Smooth muscle cell (in vitro differentiated cells): ENCODE measurements around the gene SLC17A2. TPM values are rescaled to one million over a fixed set of nuclear protein-coding genes. Genes with fewer than 3 reads are reported as not detected.

Experiments used
- DNase-seq: peaks from one replicate; lab custom pipeline; 2025; ENCODE audit not compliant: unreplicated experiment; lab: John Stamatoyannopoulos, UW
- H2AFZ ChIP-seq: fragments of 200-600 bp; sonication (generic); 2 replicates; pipeline ENCODE4 v1.6.0; 2016; ENCODE audit warnings: antibody characterized with exemption, low read depth, mild to moderate bottlenecking
- H3F3A ChIP-seq: fragments of 200-600 bp; sonication (generic); 2 replicates; pipeline ENCODE4 v1.6.0; 2017; ENCODE audit warnings: antibody characterized with exemption, low read depth
- H3K27ac ChIP-seq: fragments of 200-600 bp; sonication (generic); 2 replicates; pipeline ENCODE4 v1.5.1; 2016; ENCODE audit warnings: low read depth, mild to moderate bottlenecking
- H3K27me3 ChIP-seq: fragments of 200-600 bp; sonication (generic); 2 replicates; pipeline ENCODE4 v1.6.1; 2016; ENCODE audit warnings: low read depth, mild to moderate bottlenecking
- H3K36me3 ChIP-seq: fragments of 200-600 bp; sonication (generic); 2 replicates; pipeline ENCODE4 v1.5.1; 2016; ENCODE audit warnings: low read depth
- H3K4me1 ChIP-seq: fragments of 200-600 bp; sonication (generic); 2 replicates; pipeline ENCODE4 v1.5.1; 2016; ENCODE audit warnings: low read depth
- H3K4me2 ChIP-seq: fragments of 200-600 bp; sonication (generic); 2 replicates; pipeline ENCODE4 v1.6.0; 2016; ENCODE audit warnings: mild to moderate bottlenecking
- H3K4me3 ChIP-seq: fragments of 200-600 bp; sonication (generic); 2 replicates; pipeline ENCODE4 v1.5.1; 2016; ENCODE audit warnings: mild to moderate bottlenecking
- H3K79me2 ChIP-seq: fragments of 200-600 bp; sonication (generic); 2 replicates; pipeline ENCODE4 v1.6.0; 2016; ENCODE audit warnings: low read depth, mild to moderate bottlenecking
- H3K9ac ChIP-seq: fragments of 200-600 bp; sonication (generic); 2 replicates; pipeline ENCODE4 v1.6.0; 2016; ENCODE audit warnings: low read depth
- H3K9me3 ChIP-seq: fragments of 200-600 bp; sonication (generic); replicated peaks from 2 replicates; pipeline ENCODE4 v1.5.1; 2016; ENCODE audit warnings: low read depth
- H4K20me1 ChIP-seq: fragments of 200-600 bp; sonication (generic); 2 replicates; pipeline ENCODE4 v1.6.0; 2016; ENCODE audit warnings: low read depth
- WGBS: methylation state at CpG from one replicate; pipeline ENCODE4 v1.1.7; 2016; ENCODE audit warnings: low lambda C conversion rate; 5-methylcytosine and 5-hydroxymethylcytosine counted together
- polyA plus RNA-seq: library from polyadenylated mRNA; unstranded; fragments of >200 nt; fragmentation: Nextera tagmentation; extraction: Ambion mirVana; gene quantifications from 2 replicates; pipeline ENCODE4 v1.2.1, GENCODE V29; 2016
- total RNA-seq: library from RNA; depleted of rRNA; stranded (reverse); fragments of >200 nt; gene quantifications from 2 replicates; pipeline ENCODE4 v1.2.3, GENCODE V29; 2014
- TF ChIP-seq, protein P1 (sequence below): fragments of 200-600 bp; sonication (generic); IDR thresholded peaks from 2 replicates; pipeline ENCODE4 v1.5.1; 2017; ENCODE audit warnings: borderline replicate concordance, mild to moderate bottlenecking, antibody characterized with exemption; ENCODE audit not compliant: insufficient read depth, poor library complexity, severe bottlenecking

The SLC17A2 gene
- total and polyA plus RNA-seq, 2 experiments from 2014 or later, result not detected

DNA sequence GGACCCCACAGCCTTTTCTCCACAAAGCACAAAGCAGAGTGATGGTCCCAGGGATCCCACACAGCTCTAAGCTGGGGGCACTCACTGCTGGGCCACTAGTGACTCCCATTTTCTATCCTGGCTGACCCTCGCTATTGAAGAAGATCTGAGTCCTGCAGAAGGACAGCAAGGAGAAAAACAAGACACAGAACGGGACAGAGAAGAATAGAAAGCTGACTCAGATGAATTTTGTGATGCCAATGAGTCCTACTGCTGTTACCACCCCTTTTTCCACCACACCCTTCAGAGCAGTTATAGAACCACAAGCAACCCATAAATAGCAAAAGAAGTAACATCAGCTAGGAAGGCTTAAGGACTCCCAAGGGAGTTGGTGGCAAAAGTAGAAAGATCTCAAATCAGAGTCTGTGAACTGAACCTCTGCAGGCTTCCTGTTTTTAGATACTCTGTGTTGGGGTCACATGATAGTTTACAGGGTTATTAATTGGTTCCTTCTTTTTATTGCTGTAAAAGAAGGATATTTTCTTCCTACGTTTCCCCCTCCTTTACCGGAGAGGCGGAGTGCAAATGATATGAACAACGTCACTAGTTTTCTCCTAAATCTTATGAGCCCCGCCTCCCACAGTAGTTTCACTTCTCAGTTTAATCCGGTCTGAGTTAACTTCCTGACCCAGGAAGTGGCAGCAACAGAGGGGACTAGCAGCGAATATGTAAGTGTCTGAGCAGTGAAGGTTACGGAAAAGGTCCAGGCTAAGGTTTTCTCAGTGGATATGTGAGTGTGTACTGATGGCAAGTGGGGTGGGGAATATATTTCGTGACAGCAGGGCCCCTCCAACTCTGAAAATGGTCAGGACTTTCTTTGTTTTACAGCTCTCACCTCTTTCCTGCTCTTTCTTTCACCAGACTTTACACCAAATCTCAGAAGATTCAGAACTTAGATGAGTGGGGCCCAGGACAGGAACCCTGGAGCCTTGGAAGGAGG is 31.9 kb upstream of the SLC17A2 start, which contains the start of gene TRIM38:
Gene TRIM38, plus strand, starts transcription at position 654 of the 979 bp plus-strand sequence. CDS start 3,721 bp downstream, outside the sequence.
- Histone ChIP-seq H3K9me3 (no peaks in the 10 kb centered on the region), H4K20me1 (peaks cover 10% of the 10 kb centered on the region), H3F3A (peaks cover 6% of the 10 kb centered on the region), H3K4me3 (peak within 1 kb of the TSS; percentile 68), H2AFZ (peak within 1 kb of the TSS; percentile 87), H3K9ac (peak within 1 kb of the TSS; percentile 93), H3K27ac (peak within 1 kb of the TSS; percentile 96), H3K4me1 (peaks cover 14% of the 10 kb centered on the region), H3K36me3 (no peaks in the 10 kb centered on the region), H3K27me3 (no peaks in the 10 kb centered on the region), H3K79me2 (peaks cover 29% of the 10 kb centered on the region), H3K4me2 (peak within 1 kb of the TSS; percentile 94)
- no peak for DNase-seq
- WGBS, result 17% methylated on average over 11 of the region's 11 CpGs
- TF ChIP-seq, protein P1, sequence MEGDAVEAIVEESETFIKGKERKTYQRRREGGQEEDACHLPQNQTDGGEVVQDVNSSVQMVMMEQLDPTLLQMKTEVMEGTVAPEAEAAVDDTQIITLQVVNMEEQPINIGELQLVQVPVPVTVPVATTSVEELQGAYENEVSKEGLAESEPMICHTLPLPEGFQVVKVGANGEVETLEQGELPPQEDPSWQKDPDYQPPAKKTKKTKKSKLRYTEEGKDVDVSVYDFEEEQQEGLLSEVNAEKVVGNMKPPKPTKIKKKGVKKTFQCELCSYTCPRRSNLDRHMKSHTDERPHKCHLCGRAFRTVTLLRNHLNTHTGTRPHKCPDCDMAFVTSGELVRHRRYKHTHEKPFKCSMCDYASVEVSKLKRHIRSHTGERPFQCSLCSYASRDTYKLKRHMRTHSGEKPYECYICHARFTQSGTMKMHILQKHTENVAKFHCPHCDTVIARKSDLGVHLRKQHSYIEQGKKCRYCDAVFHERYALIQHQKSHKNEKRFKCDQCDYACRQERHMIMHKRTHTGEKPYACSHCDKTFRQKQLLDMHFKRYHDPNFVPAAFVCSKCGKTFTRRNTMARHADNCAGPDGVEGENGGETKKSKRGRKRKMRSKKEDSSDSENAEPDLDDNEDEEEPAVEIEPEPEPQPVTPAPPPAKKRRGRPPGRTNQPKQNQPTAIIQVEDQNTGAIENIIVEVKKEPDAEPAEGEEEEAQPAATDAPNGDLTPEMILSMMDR, result no peak

DNA sequence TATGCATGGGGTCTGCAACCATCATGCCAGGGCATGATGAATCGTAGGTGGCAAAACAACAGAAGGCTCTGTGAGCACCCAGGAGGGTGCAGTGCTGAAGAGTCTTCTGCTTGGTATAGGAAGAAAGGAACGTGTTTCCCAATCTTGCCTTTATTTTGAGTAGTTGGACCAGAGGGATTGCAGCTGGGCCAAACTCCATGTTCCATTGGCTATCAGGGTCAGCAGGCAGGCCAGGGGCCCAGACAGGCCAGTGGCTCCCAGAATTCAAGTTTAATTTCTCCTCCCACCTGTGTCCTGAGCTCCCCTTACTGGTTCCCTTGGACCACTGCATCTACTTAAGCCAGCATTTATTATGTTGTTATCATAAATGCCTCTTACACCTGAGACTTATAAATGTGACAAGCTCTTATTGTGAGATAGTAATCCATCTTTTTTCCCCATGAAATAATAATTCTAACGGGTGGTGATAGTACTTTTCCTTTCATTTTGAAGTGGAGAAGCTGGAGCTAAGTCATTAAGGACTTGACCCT is 31.2 kb upstream of the SLC17A2 start:
- peak overlapping the region; percentile 96 for H3K27ac ChIP-seq
- peak overlapping the region; percentile 87 for H2AFZ ChIP-seq
- no peaks in the 10 kb centered on the region for H3K36me3 ChIP-seq
- peaks cover 6% of the 10 kb centered on the region for H4K20me1 ChIP-seq
- peak overlapping the region; percentile 94 for H3K4me2 ChIP-seq
- peak overlapping the region; percentile 93 for H3K9ac ChIP-seq
- H3K27me3 ChIP-seq, result no peaks in the 10 kb centered on the region
- peaks cover 14% of the 10 kb centered on the region for H3K4me1 ChIP-seq
- H3K79me2 ChIP-seq, result peaks cover 29% of the 10 kb centered on the region
- H3K9me3 ChIP-seq, result no peaks in the 10 kb centered on the region
- peaks cover 6% of the 10 kb centered on the region for H3F3A ChIP-seq
- TF ChIP-seq, protein P1, result no peak
- WGBS, result over 99% methylated on average over 3 of the region's 3 CpGs
- peak overlapping the region; percentile 68 for H3K4me3 ChIP-seq
- DNase-seq, result no peak

DNA sequence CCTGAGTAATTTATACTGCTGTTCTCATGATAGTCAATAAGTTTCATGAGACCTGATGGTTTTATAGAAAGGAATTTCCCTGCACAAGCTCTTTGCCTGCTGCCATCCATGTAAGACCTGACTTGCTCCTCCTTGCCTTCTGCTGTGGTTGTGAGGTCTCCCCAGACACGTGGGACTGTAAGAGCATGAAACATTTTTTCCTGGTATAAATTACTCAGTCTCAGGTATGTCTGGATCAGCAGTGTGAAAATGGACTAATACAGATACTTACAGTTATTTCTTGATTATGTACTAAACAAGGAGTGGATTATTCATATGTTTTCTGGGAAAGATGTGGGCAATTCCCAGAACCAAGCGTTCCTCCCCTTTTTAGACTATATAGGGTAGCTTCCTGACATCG is 30.2 kb upstream of the SLC17A2 start:
- H3K4me3 ChIP-seq, result no peak overlapping the region
- no peak for DNase-seq
- H3K79me2 ChIP-seq, result peaks cover 25% of the 10 kb centered on the region
- TF ChIP-seq, protein P1, result no peak
- H3K9me3 ChIP-seq, result no peaks in the 10 kb centered on the region
- peaks cover 14% of the 10 kb centered on the region for H3K4me1 ChIP-seq
- no peaks in the 10 kb centered on the region for H4K20me1 ChIP-seq
- H3K36me3 ChIP-seq, result no peaks in the 10 kb centered on the region
- H3K9ac ChIP-seq, result no peak overlapping the region
- no peak overlapping the region for H2AFZ ChIP-seq
- WGBS, result 96% methylated on average over 3 of the region's 3 CpGs
- peaks cover 6% of the 10 kb centered on the region for H3F3A ChIP-seq
- H3K27me3 ChIP-seq, result no peaks in the 10 kb centered on the region
- H3K27ac ChIP-seq, result no peak overlapping the region
- no peak overlapping the region for H3K4me2 ChIP-seq
